Gastroesophageal sphincter (tissue), 3 donors: ENCODE data around the gene CDCA5.

Experiments used
- CTCF ChIP-seq, 4 experiments: fragments of 200-600 bp in 2 of 4; fragments of 450-650 bp in 2 of 4; sonication (generic) in 1 of 4; IDR thresholded peaks; one replicate each; pipeline ENCODE4 v1.5.1; 2017 to 2019; ENCODE audit warnings: antibody characterized with exemption in 4 of 4, mild to moderate bottlenecking in 2 of 4, moderate library complexity in 2 of 4
- EP300 ChIP-seq: sonication (generic); formaldehyde crosslinking; IDR thresholded peaks from one replicate; pipeline ENCODE4 v1.6.1; 2017; ENCODE audit warnings: antibody characterized with exemption, mild to moderate bottlenecking
- POLR2AphosphoS5 ChIP-seq: sonication (generic); formaldehyde crosslinking; IDR thresholded peaks from one replicate; pipeline ENCODE4 v1.6.1; 2017; ENCODE audit warnings: antibody characterized with exemption

- TF ChIP-seq POLR2AphosphoS5 (no peak), CTCF (IDR thresholded peaks at IDR 0.05) (no peak), EP300 (no peak)
Observed at GRCh38 chr11:65078786-65079342, 5.0 kb downstream of the CDCA5 start.
